Measurements from ENCODE around the gene SLC35B2.

GRCh38 chr6:44226368-44227147 is 30.8 kb downstream of the SLC35B2 start:
- TF ChIP-seq CTCF (IDR thresholded peaks at IDR 0.05) (no peak), ZNF263 (CRISPR knock-in tag; IDR thresholded peaks at IDR 0.05; ENCODE audit: low read depth) (no peak), E2F5 (CRISPR knock-in tag; IDR thresholded peaks at IDR 0.05) (no peak), KAT7 (CRISPR knock-in tag; IDR thresholded peaks at IDR 0.05; ENCODE audit: borderline replicate concordance) (no peak), TEAD4 (CRISPR knock-in tag; IDR thresholded peaks at IDR 0.05) (no peak), NR2C2 (CRISPR knock-in tag; IDR thresholded peaks at IDR 0.05) (no peak)
